Mucosa of descending colon (tissue), 3 donors: ENCODE results near the gene RBPJ. TPM values are rescaled to one million over a fixed set of nuclear protein-coding genes. Genes with fewer than 3 reads are reported as not detected.

ENCODE experiments used
- ATAC-seq: fragments of 200-7000 bp; cut with Tn5 transposase; one replicate; pipeline ENCODE4 v1.9.1; 2020; ENCODE audit warnings: mild to moderate bottlenecking, moderate library complexity
- DNase-seq, 3 donors: peaks; one replicate each; pipeline ENCODE4 v3.0.0-alpha.2; 2020
- H3K36me3 ChIP-seq: fragments of 200-600 bp; one replicate; pipeline ENCODE4 v1.8.0; 2021; ENCODE audit warnings: low read depth, mild to moderate bottlenecking
- H3K4me1 ChIP-seq: fragments of 200-600 bp; one replicate; pipeline ENCODE4 v1.8.0; 2021; ENCODE audit warnings: low read depth, mild to moderate bottlenecking
- H3K4me3 ChIP-seq: fragments of 200-600 bp; one replicate; pipeline ENCODE4 v1.8.0; 2021; ENCODE audit warnings: mild to moderate bottlenecking
- H3K9me3 ChIP-seq: fragments of 200-600 bp; one replicate; pipeline ENCODE4 v1.8.0; 2021; ENCODE audit warnings: mild to moderate bottlenecking
- CTCF ChIP-seq: fragments of 200-600 bp; IDR thresholded peaks from one replicate; pipeline ENCODE4 v1.8.0; 2022; ENCODE audit warnings: antibody characterized with exemption, mild to moderate bottlenecking
- intact Hi-C, 2 donors: fragments of 100-400 bp; cut with DNase I in 1 of 2; cut with micrococcal nuclease in 1 of 2; formaldehyde crosslinking; loops; one replicate each; pipeline versions ENCODE4 v1.11.0 to v1.11.1; 2022; cut with DNase I, micrococcal nuclease
- total RNA-seq, 3 donors: library from RNA; stranded (reverse); fragmentation: NEBNext Ultra II Directional in 2 of 3; extraction: Animal tissue kit (Norgen Biotek cat#: 25700) in 2 of 3; gene quantifications; one replicate each; pipeline versions ENCODE4 v1.2.1 to v1.2.4, GENCODE V29; 2021 to 2023
- donor health status: DM: no; HTN: no; CAD: no; lungs with moderate emphysema.
- donor health status: DM: no; HTN: no; CAD: no.
- donor health status: DM: no; HTN: yes; CAD: no.

RBPJ gene
- total RNA-seq, 3 donors from 2014 or later = 50.4 to 133 (median 52.0) TPM

GRCh38 chr4:26454961-26455360 lies 134.1 kb downstream of the RBPJ start:
- Histone ChIP-seq H3K9me3 (no peaks in the 10 kb centered on the region), H3K4me1 (no peaks in the 10 kb centered on the region), H3K36me3 (no peaks in the 10 kb centered on the region), H3K4me3 (no peak overlapping the region)
- intact Hi-C loops = loop anchor here (10.0 kb wide), 2 partner anchors 130 to 560 kb away; partner anchors contain the start of gene TBC1D19 (in 1 of the 2)
- ATAC-seq = no peak
- DNase-seq = no peak
- TF ChIP-seq CTCF = no peak

- Histone ChIP-seq H3K9me3 (no peaks in the 10 kb centered on the region), H3K4me1 (no peaks in the 10 kb centered on the region), H3K36me3 (no peaks in the 10 kb centered on the region), H3K4me3 (no peak overlapping the region)
- no peak for DNase-seq
- no peak for ATAC-seq
- no peak for TF ChIP-seq CTCF
- intact Hi-C loops = loop anchor here (10.0 kb wide), 2 partner anchors 129 to 559 kb away; partner anchors contain the start of gene TBC1D19 (in 1 of the 2)
Observed at GRCh38 chr4:26455571-26455970, 134.8 kb downstream of the RBPJ start.

GRCh38 chr4:26457412-26457811 lies 136.6 kb downstream of the RBPJ start:
- intact Hi-C loops = loop anchor here (10.0 kb wide), 2 partner anchors 127 to 557 kb away; partner anchors contain the start of gene TBC1D19 (in 1 of the 2)
- ATAC-seq (no peak), DNase-seq (no peak)
- no peaks in the 10 kb centered on the region for H3K4me1 ChIP-seq
- H3K36me3 ChIP-seq = no peaks in the 10 kb centered on the region
- no peaks in the 10 kb centered on the region for H3K9me3 ChIP-seq
- no peak for TF ChIP-seq CTCF
- no peak overlapping the region for H3K4me3 ChIP-seq

GRCh38 chr4:26458157-26458561 lies 137.3 kb downstream of the RBPJ start:
- Histone ChIP-seq H3K4me3 (no peak overlapping the region), H3K9me3 (no peaks in the 10 kb centered on the region), H3K36me3 (no peaks in the 10 kb centered on the region), H3K4me1 (no peaks in the 10 kb centered on the region)
- TF ChIP-seq CTCF = no peak
- DNase-seq (no peak), ATAC-seq (no peak)
- intact Hi-C loops = loop anchor here (10.0 kb wide), 2 partner anchors 127 to 557 kb away; partner anchors contain the start of gene TBC1D19 (in 1 of the 2)

GRCh38 chr4:26459054-26459755 lies 138.4 kb downstream of the RBPJ start:
- DNase-seq = no peak
- intact Hi-C loops = loop anchor here (10.0 kb wide), 2 partner anchors 126 to 556 kb away; partner anchors contain the start of gene TBC1D19 (in 1 of the 2)

More at GRCh38 chr4:26459054-26459755, 138.4 kb downstream of the RBPJ start:
- H3K9me3 ChIP-seq = no peaks in the 10 kb centered on the region
- TF ChIP-seq CTCF = no peak
- H3K4me1 ChIP-seq = no peaks in the 10 kb centered on the region
- H3K4me3 ChIP-seq = no peak overlapping the region
- H3K36me3 ChIP-seq = no peaks in the 10 kb centered on the region
- ATAC-seq = peak; percentile 77
